ENCODE measurements around the gene THSD1.
"Not testable (repeated sequence)": the region's sequence is repeated elsewhere in the genome, so short reads cannot be mapped to it uniquely, and the experiment has no call there.

Gene THSD1

DNA sequence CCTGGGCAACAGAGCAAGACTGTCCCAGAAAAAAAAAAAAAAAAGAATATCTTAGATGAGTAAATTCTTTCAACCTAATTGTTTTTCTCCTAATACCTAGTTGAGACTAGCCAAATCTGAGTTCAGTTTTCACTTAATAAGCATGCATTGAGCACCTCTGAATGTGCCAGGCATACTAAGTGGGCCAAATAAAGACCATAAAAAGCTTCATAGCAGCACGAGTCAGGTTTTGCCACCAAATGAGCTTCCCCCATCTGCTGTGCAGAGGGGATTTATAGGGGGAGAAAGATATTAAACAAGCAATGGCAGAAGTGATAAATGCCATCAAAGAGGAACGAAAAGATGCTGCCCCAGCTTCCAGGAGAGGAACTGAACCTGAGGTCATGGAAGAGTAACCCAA lies 11.4 kb downstream of the THSD1 start:
- no peaks in the 10 kb centered on the region for H3K4me1 Mint-ChIP-seq (ENCODE audit: low read depth)
- H3K27ac Mint-ChIP-seq: no peak overlapping the region
- DNase-seq (ENCODE audit: low spot score): no peak
- peaks cover 3% of the 10 kb centered on the region for H3K27me3 Mint-ChIP-seq (ENCODE audit: low read depth)
- no peaks in the 10 kb centered on the region for H3K36me3 Mint-ChIP-seq (ENCODE audit: low read depth)
- H3K4me3 Mint-ChIP-seq: no peak overlapping the region
- H3K9me3 Mint-ChIP-seq: no peaks in the 10 kb centered on the region

DNA sequence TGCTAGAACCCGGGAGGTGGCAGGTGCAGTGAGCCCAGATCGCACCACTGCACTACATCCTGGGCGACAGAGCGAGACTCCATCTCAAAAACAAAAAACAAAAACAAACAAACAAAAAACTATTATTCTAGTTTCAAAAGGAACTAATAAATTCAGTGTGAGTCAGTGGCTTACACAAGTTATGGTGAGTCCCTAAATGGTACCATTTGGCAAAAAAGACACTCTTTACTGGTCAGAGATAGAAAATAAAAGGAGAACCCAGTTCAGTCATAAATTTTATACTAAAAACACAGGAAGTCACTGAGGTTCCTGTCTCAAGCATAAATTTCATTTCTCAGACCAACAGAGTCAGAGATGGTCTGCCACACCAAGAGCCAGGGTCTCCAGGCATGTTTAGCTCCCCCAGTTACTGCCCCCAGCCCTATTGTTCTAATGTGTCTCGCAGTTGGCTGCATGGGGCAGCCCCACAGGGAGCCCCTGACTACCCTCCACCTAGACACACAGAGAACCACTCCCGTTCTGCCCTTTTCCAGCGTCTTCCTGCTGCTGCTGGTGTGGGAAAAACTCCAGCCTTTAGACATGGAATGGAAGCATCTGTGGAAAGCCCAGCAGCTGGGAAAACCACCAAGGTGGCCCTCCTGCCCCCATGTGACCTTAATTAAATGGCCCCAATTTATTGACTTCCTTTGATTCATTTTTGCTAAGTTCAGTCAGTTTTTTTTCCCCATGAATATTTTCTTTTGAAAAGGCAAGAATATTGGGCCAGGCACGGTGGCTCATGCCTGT lies 12.2 kb downstream of the THSD1 start:
- Mint-ChIP-seq H3K27ac (no peak overlapping the region), H3K4me3 (no peak overlapping the region), H3K9me3 (no peaks in the 10 kb centered on the region), H3K36me3 (ENCODE audit: low read depth) (no peaks in the 10 kb centered on the region), H3K27me3 (ENCODE audit: low read depth) (peaks cover 3% of the 10 kb centered on the region), H3K4me1 (ENCODE audit: low read depth) (no peaks in the 10 kb centered on the region)
- no peak for DNase-seq (ENCODE audit: low spot score)

DNA sequence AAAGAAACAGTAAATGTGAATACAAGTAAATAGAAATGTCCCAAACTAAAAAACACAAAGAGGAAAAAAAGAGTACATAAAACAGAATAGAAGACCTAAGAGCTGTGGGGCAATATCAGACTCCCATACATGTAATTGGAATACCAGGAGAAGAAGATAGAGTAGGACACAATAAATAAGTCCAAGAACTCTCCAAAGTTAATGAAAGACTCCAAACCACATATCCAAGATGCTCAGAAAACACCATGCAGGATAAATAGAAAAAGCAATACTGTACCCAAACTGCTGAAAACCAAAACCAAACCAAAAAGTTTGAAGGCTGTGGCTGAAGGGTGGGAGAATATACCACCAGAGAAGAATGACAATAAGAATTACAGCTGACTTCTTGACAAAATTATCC lies 18.3 kb downstream of the THSD1 start:
- Mint-ChIP-seq H3K4me1 (ENCODE audit: low read depth) (no peaks in the 10 kb centered on the region), H3K9me3 (no peaks in the 10 kb centered on the region), H3K27me3 (ENCODE audit: low read depth) (no peaks in the 10 kb centered on the region), H3K36me3 (ENCODE audit: low read depth) (no peaks in the 10 kb centered on the region), H3K4me3 (no peak overlapping the region), H3K27ac (no peak overlapping the region)
- DNase-seq (ENCODE audit: low spot score): no peak

DNA sequence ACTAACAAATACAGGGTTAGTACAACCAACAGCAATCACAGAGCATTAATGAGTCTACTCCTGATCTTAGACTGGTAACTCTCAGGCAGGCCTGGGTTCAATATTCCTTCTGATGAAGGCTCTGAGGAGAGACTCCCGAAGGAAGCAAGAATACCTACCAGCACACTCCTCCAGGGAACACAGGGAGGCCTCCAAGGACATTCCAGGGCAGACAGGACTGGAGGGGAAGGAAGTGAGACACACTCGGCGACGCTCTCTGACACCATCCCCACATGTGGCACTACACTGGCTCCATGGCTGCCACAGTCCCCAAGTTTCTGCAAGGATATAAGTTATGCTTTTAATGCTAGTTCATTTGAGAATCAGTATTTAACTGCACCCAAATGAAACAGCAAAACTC lies 20.1 kb downstream of the THSD1 start:
- H3K27ac Mint-ChIP-seq: no peak overlapping the region
- no peaks in the 10 kb centered on the region for H3K9me3 Mint-ChIP-seq
- no peak for DNase-seq (ENCODE audit: low spot score)
- H3K4me1 Mint-ChIP-seq (ENCODE audit: low read depth): no peaks in the 10 kb centered on the region
- H3K4me3 Mint-ChIP-seq: no peak overlapping the region
- no peaks in the 10 kb centered on the region for H3K27me3 Mint-ChIP-seq (ENCODE audit: low read depth)
- H3K36me3 Mint-ChIP-seq (ENCODE audit: low read depth): no peaks in the 10 kb centered on the region

DNA sequence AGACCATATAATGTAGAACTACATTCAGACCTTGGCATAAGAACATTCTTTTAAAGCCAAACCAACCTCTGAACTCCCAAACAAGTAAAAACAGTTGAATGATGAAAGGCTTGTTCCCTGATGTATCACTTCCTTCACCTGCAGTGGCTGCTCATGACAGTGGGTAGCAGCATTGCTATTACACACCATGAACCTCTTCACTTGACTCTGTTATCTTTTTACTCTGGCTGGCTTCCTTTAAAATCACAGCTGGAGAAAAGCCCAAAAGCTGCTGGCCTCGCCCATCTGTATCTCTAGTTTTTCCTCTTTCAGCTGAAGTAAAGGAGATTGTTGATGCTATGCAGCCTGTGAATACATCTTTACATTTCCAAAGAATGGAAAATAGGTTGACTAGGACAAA lies 22.6 kb downstream of the THSD1 start:
- H3K27ac Mint-ChIP-seq: no peak overlapping the region
- DNase-seq (ENCODE audit: low spot score): no peak
- no peak overlapping the region for H3K4me3 Mint-ChIP-seq
- H3K9me3 Mint-ChIP-seq: no peaks in the 10 kb centered on the region
- H3K36me3 Mint-ChIP-seq (ENCODE audit: low read depth): no peaks in the 10 kb centered on the region
- H3K4me1 Mint-ChIP-seq (ENCODE audit: low read depth): no peaks in the 10 kb centered on the region
- no peaks in the 10 kb centered on the region for H3K27me3 Mint-ChIP-seq (ENCODE audit: low read depth)

DNA sequence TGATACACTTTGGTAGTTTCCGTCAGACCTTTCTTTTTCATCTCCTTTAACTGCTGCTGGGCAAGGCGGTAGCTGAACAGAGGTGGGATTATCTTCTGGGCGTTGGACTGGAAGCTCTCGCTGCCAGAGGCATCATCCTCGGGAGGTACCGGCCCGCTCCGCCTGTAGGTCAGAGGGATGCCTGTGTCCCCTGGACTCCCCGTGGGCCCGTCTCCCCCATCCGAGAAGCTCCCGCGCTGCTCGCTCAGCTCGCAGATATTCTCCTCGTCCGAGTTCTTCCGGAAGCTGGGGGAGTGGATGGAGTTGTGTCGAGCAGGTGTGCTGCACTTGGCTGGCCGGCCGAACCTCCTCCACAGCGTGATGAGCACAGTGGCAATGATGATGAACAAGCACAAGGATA lies 27.7 kb downstream of the THSD1 start:
- Mint-ChIP-seq H3K27me3 (ENCODE audit: low read depth) (no peaks in the 10 kb centered on the region), H3K4me3 (no peak overlapping the region), H3K36me3 (ENCODE audit: low read depth) (no peaks in the 10 kb centered on the region), H3K9me3 (no peaks in the 10 kb centered on the region), H3K4me1 (ENCODE audit: low read depth) (no peaks in the 10 kb centered on the region), H3K27ac (no peak overlapping the region)
- no peak for DNase-seq (ENCODE audit: low spot score)

DNA sequence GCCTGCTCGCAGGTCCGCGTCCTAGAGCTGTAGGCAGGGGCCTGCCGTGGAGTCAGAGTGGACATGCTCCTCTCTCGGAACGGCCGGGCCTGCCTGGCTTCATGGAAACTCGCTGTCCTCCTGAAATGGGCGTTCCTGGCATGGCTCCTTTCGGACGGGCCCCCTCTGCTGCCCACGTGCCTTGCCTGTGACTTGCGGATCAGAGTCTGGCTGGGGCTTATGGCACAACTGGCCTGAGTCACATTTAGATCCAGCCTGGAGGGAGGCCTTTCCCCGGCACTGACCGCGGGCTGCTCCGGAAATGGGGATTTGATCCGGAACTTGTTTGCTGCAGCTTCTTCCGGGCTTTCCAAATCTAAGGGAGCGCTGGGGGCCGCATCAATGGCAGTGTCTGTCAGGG lies 28.1 kb downstream of the THSD1 start:
- Mint-ChIP-seq H3K4me3 (no peak overlapping the region), H3K27me3 (ENCODE audit: low read depth) (no peaks in the 10 kb centered on the region)

DNA sequence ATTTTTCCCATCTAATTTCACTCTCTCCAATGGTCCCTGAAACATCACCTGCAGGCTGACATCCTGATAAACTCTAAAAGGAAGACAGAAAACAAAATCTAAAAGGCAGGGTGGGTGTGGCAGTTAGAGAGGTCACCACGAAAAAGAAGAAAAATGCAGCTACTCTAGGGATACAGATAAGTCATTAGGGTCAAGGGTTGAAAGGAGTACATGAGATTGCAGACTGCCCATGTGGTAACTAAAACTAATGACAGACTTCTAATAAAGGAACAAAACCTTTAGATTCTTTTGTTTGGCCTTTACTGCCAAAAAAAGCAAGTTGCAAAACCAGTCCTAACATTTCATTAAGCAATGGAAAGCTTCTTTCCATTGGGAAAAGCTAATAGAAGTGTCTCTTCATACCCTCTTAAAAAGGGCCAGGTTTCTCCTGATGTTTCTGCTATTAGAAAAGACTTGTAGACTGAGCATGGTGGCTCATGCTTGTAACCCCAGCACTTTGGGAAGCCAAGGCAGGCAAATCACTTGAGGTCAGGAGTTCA lies 31.0 kb downstream of the THSD1 start:
- H3K4me1 Mint-ChIP-seq (ENCODE audit: low read depth): no peaks in the 10 kb centered on the region
- no peak overlapping the region for H3K27ac Mint-ChIP-seq
- no peaks in the 10 kb centered on the region for H3K36me3 Mint-ChIP-seq (ENCODE audit: low read depth)
- no peak overlapping the region for H3K4me3 Mint-ChIP-seq
- H3K9me3 Mint-ChIP-seq: no peaks in the 10 kb centered on the region
- no peaks in the 10 kb centered on the region for H3K27me3 Mint-ChIP-seq (ENCODE audit: low read depth)
- DNase-seq (ENCODE audit: low spot score): no peak

More for the DNA sequence above, 28.1 kb downstream of the THSD1 start:
- DNase-seq (ENCODE audit: low spot score): no peak
- no peaks in the 10 kb centered on the region for H3K36me3 Mint-ChIP-seq (ENCODE audit: low read depth)
- H3K27ac Mint-ChIP-seq: no peak overlapping the region
- no peaks in the 10 kb centered on the region for H3K9me3 Mint-ChIP-seq
- no peaks in the 10 kb centered on the region for H3K4me1 Mint-ChIP-seq (ENCODE audit: low read depth)

DNA sequence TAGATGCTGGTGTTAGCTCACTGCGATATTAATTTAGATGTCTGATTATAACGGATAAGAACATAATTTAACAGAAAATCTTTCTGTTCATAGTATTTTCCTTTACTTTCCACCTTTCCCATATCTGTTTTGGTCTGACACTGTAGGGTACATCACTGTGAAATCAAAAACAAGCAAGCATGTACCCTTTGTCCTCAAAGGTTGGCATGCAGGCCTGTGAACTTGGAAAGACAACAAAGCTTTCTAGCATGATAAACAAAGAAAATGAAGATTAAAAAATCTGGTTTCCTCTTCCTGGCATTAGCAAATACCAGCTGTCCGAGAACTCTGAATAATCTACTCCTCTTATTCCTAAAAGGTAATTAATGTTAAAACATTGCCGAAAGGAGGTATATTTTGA lies 31.6 kb downstream of the THSD1 start:
- H3K4me3 Mint-ChIP-seq: no peak overlapping the region
- DNase-seq (ENCODE audit: low spot score): no peak
- H3K36me3 Mint-ChIP-seq (ENCODE audit: low read depth): no peaks in the 10 kb centered on the region
- H3K27ac Mint-ChIP-seq: no peak overlapping the region
- H3K4me1 Mint-ChIP-seq (ENCODE audit: low read depth): no peaks in the 10 kb centered on the region
- no peaks in the 10 kb centered on the region for H3K27me3 Mint-ChIP-seq (ENCODE audit: low read depth)
- H3K9me3 Mint-ChIP-seq: no peaks in the 10 kb centered on the region

DNA sequence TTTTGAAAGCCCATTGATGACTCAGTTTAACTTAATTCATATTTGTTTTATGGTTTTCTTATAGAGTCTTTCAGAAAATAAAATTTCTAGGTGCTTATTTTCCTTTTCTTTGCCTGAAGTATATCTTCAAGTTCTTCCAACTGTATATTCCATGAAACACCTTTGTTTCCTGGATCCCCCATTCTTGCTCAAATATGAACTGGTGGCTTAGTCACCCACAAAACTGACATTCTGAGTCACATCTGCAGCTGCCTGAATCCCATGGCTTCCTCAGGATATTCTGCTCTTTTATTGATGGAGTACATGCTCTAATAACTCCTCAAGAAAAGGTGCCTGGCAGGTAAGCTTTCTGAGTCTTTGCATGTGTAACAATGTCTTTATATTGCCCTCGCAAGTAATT lies 32.7 kb downstream of the THSD1 start:
- H3K9me3 Mint-ChIP-seq; H3K4me1 Mint-ChIP-seq (ENCODE audit: low read depth); DNase-seq (ENCODE audit: low spot score); H3K4me3 Mint-ChIP-seq; H3K27ac Mint-ChIP-seq; H3K27me3 Mint-ChIP-seq (ENCODE audit: low read depth); H3K36me3 Mint-ChIP-seq (ENCODE audit: low read depth): not testable (repeated sequence)

DNA sequence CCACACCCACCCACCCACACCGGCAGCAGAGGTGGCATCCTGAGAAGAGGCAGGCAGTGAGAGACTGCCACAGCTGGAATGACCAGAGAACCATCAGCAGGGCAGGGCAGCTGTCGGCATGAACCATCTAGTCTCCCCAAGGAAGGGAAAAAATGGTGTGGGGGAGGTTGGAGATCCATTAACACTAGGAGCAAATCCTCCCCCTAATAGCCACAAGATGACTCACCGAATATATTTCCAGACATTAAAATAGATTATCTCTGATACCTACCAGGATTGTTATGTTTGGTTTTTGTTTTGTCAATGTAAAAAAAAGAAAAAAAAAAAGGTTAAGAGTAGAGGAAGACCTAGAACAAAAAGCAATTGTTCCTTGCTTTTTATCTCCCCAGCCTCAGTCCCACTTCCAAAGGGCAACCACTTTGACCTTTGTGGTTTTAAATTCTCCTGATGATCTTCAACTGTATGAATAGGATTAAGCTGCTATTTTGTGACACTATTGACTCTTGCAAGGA lies 34.2 kb downstream of the THSD1 start:
- Mint-ChIP-seq H3K27me3 (ENCODE audit: low read depth) (no peaks in the 10 kb centered on the region), H3K4me1 (ENCODE audit: low read depth) (peaks cover 2% of the 10 kb centered on the region), H3K4me3 (no peak overlapping the region), H3K36me3 (ENCODE audit: low read depth) (no peaks in the 10 kb centered on the region), H3K27ac (no peak overlapping the region), H3K9me3 (no peaks in the 10 kb centered on the region)
- DNase-seq (ENCODE audit: low spot score): no peak

DNA sequence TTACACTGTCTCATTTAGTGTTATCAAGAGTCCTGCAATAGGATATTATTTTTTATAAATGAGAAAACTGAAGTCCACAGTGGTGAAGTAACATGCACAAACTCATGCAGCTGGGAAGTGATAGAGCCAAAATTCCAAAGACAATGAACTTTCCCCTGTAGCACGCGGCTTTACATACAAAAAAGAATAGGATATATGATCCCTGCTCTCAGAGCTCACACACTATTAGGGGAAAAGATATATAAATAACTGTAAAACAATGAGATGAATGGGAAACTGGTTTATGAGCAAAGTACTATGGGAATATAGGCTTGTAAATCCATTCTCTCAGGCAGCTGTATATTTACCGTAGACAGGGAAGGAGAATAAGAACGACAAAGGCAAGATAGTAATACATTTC lies 39.7 kb downstream of the THSD1 start:
- H3K27me3 Mint-ChIP-seq (ENCODE audit: low read depth): peaks cover 6% of the 10 kb centered on the region
- H3K9me3 Mint-ChIP-seq: no peaks in the 10 kb centered on the region
- H3K4me3 Mint-ChIP-seq: no peak overlapping the region
- peaks cover 2% of the 10 kb centered on the region for H3K4me1 Mint-ChIP-seq (ENCODE audit: low read depth)
- DNase-seq (ENCODE audit: low spot score): no peak
- H3K36me3 Mint-ChIP-seq (ENCODE audit: low read depth): no peaks in the 10 kb centered on the region
- H3K27ac Mint-ChIP-seq: no peak overlapping the region

DNA sequence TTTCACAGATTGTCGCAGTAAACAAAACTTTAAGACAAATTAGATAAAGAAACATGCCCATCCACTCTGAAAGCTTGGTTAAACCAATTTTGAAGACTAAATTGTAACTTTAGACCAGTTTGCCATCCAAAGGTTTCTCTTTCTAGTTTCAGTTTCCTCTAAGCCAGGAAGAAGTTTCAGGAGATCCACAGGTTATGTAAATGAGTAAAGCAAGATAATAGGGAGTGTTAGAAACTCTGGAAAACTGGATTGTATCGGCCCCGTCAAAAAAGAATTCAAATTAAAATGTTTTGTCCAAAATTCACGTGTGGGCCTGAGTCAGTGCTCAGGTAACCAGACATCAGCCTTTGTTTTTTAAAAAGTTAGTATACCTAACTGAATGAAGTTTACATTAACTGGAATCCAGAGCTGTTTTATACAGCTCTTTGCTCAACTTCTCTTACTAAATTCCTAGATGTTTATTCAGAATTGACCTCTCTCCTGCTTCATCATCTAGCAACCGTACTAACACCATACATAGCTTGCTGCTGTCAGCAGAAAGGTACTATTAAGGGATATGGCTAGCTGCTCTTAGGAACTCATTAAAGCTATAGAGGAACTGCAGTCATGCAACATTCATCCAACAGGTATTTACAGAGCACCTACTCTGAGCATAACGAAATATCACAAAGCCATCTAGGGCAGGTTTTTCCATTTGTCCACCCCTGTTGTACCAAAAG lies 43.6 kb downstream of the THSD1 start:
- DNase-seq (ENCODE audit: low spot score); H3K9me3 Mint-ChIP-seq; H3K27ac Mint-ChIP-seq; H3K36me3 Mint-ChIP-seq (ENCODE audit: low read depth); H3K4me3 Mint-ChIP-seq; H3K4me1 Mint-ChIP-seq (ENCODE audit: low read depth); H3K27me3 Mint-ChIP-seq (ENCODE audit: low read depth): not testable (repeated sequence)

DNA sequence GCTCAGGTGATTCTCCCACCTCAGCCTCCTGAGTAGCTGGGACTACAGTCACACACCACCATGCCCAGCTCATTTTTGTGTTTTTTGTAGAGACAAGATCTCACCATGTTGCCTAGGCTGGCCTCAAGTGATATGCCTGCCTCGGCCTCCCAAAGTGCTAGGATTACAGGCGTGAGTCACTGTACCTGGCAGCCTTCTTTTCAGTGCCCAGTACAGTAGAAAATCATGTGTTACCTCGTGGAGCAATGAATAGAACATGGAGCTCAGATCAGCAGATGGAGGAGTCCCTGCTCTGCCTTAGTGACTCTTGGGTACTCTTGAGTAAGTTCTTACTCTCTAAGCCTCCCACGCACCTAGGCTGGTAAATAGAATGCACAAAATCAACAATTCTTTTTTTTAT lies 44.7 kb downstream of the THSD1 start:
- no peaks in the 10 kb centered on the region for H3K36me3 Mint-ChIP-seq (ENCODE audit: low read depth)
- H3K27ac Mint-ChIP-seq: no peak overlapping the region

More for the DNA sequence above, 44.7 kb downstream of the THSD1 start:
- H3K4me3 Mint-ChIP-seq: no peak overlapping the region
- H3K9me3 Mint-ChIP-seq: no peaks in the 10 kb centered on the region
- H3K27me3 Mint-ChIP-seq (ENCODE audit: low read depth): peaks cover 4% of the 10 kb centered on the region
- DNase-seq (ENCODE audit: low spot score): no peak
- H3K4me1 Mint-ChIP-seq (ENCODE audit: low read depth): no peaks in the 10 kb centered on the region
